ENCODE results near the gene HSP90AB1.

Gene HSP90AB1

DNA sequence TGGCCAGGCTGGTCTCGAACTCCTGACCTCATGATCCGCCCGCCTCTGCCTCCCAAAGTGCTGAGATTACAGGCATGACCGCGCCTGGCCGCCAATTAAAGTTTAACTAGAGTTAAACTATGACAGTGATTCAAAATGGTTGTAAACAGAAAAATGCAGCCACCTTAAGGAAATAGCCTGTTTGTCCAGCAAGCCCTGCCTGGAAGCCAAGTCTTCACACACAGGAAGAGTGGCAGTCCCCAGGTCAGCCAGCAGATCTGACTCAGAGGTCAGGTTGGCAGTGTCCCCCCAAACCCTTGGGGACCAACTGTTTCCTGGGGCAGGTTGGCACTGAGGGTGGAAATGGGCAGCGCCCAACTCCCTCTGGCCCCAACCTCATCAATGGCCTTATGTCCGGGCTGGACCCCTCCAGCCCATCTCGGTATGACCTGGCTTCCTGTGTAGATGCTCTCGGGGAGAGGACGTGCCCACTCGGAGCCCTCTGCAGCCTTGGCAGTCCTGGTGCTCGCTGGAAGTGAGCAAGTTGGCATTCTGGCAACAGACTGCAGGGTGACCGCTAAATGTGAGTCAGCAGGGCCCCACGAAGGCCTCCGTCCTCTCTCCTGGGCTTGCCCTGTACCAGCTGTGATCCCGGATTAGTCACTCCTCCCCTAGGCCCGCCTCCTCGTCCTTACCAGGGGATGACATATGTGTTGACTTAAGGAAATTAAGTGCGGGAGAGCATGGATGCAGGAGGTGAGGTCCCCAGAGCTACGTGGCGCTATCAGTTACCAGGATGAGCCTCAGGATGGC lies 9.7 kb upstream of the HSP90AB1 start:
- H3K4me3 ChIP-seq (replicated peaks; ENCODE audit: insufficient read depth, low read length): peak overlapping the region; percentile 61
- peak overlapping the region; percentile 60 for H3K27ac ChIP-seq (replicated peaks)
- peak; percentile 88 to 91 for DNase-seq (ENCODE audit: low read depth in 1 of 2, low spot score in 1 of 2)

GRCh38 chr6:44237813-44238433 lies 9.0 kb upstream of the HSP90AB1 start:
- peak overlapping the region; percentile 61 for H3K4me3 ChIP-seq (replicated peaks; ENCODE audit: insufficient read depth, low read length)
- peak overlapping the region; percentile 60 for H3K27ac ChIP-seq (replicated peaks)
- no peaks in the 10 kb centered on the region for H3K27me3 ChIP-seq (ENCODE audit: insufficient read depth, poor library complexity, severe bottlenecking)
- peak in 1 of 2 experiments; percentile 67 for DNase-seq (ENCODE audit: low read depth in 1 of 2, low spot score in 1 of 2)
- TF ChIP-seq REST (IDR thresholded peaks at IDR 0.05; ENCODE audit: insufficient replicate concordance, low read depth) (no peak), POLR2AphosphoS5 (IDR thresholded peaks at IDR 0.05; ENCODE audit: low read depth) (peak; percentile 82), CTCF (IDR thresholded peaks at IDR 0.05; ENCODE audit: insufficient read depth, low read length) (peak; percentile 62), SPI1 (IDR thresholded peaks at IDR 0.05; ENCODE audit: borderline replicate concordance, low read depth) (no peak; the same call in 1 of the 2 replicates), GABPA (IDR thresholded peaks at IDR 0.05; ENCODE audit: low read depth) (no peak)

More for the DNA sequence above, 9.7 kb upstream of the HSP90AB1 start:
- no peaks in the 10 kb centered on the region for H3K27me3 ChIP-seq (ENCODE audit: insufficient read depth, poor library complexity, severe bottlenecking)
- TF ChIP-seq POLR2AphosphoS5 (IDR thresholded peaks at IDR 0.05; ENCODE audit: low read depth): no peak
- TF ChIP-seq REST (IDR thresholded peaks at IDR 0.05; ENCODE audit: insufficient replicate concordance, low read depth): no peak
- TF ChIP-seq SPI1 (IDR thresholded peaks at IDR 0.05; ENCODE audit: borderline replicate concordance, low read depth): no peak
- TF ChIP-seq CTCF (IDR thresholded peaks at IDR 0.05; ENCODE audit: insufficient read depth, low read length): no peak
- TF ChIP-seq GABPA (IDR thresholded peaks at IDR 0.05; ENCODE audit: low read depth): no peak

DNA sequence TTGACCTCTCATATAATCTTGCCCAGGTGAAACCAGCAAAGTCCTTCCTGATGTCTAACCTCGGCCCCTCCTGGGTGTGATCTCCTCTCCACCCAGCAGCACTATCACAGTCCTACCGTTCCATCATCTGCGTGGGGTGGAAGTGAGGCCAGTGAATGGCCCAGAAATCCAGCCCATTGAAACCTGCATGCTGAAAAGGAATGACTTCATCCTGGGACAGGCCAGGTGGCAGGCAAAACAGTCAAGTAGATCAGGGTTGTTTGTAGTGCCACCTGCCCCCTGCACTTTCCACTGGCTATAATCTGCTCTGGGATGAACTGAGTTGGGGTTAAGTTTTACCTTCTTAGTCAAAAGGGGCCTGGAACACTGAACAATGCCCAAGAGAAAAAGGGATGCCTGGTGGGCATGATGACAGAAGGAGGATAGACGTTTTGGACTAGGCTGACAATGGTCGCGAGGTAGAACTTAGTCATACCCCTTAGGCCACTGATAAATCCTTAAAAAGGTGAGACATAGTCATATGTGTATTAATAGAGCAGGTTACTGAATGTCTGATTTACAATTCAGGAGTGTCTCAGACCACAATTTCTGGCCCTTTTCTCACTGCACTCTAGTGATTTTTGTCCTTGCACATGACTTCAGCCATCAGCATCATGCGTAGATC lies 8.1 kb upstream of the HSP90AB1 start:
- no peaks in the 10 kb centered on the region for H3K27me3 ChIP-seq (ENCODE audit: insufficient read depth, poor library complexity, severe bottlenecking)
- no peak overlapping the region for H3K4me3 ChIP-seq (replicated peaks; ENCODE audit: insufficient read depth, low read length)
- H3K27ac ChIP-seq (replicated peaks): no peak overlapping the region
- TF ChIP-seq GABPA (IDR thresholded peaks at IDR 0.05; ENCODE audit: low read depth): no peak
- no peak for TF ChIP-seq REST (IDR thresholded peaks at IDR 0.05; ENCODE audit: insufficient replicate concordance, low read depth)
- TF ChIP-seq CTCF (IDR thresholded peaks at IDR 0.05; ENCODE audit: insufficient read depth, low read length): no peak
- no peak for TF ChIP-seq POLR2AphosphoS5 (IDR thresholded peaks at IDR 0.05; ENCODE audit: low read depth)
- TF ChIP-seq SPI1 (IDR thresholded peaks at IDR 0.05; ENCODE audit: borderline replicate concordance, low read depth): no peak
- DNase-seq (ENCODE audit: low read depth in 1 of 2, low spot score in 1 of 2): no peak
